ENCODE results near the gene TRPM2.

GRCh38 chr21:44418876-44419230 lies 65.4 kb downstream of the TRPM2 start:
- TF ChIP-seq, protein P1, sequence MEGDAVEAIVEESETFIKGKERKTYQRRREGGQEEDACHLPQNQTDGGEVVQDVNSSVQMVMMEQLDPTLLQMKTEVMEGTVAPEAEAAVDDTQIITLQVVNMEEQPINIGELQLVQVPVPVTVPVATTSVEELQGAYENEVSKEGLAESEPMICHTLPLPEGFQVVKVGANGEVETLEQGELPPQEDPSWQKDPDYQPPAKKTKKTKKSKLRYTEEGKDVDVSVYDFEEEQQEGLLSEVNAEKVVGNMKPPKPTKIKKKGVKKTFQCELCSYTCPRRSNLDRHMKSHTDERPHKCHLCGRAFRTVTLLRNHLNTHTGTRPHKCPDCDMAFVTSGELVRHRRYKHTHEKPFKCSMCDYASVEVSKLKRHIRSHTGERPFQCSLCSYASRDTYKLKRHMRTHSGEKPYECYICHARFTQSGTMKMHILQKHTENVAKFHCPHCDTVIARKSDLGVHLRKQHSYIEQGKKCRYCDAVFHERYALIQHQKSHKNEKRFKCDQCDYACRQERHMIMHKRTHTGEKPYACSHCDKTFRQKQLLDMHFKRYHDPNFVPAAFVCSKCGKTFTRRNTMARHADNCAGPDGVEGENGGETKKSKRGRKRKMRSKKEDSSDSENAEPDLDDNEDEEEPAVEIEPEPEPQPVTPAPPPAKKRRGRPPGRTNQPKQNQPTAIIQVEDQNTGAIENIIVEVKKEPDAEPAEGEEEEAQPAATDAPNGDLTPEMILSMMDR (IDR thresholded peaks at IDR 0.05; ENCODE audit: extremely low read depth in 1 of 2, insufficient read depth in 1 of 2, low read depth in 1 of 2, low read length in 2 of 2): no peak
- TF ChIP-seq POLR2A (IDR thresholded peaks at IDR 0.05; ENCODE audit: low read depth, low read length): no peak

Data from endothelial cell of umbilical vein (primary cell).